ENCODE results near the gene FXR2.
"Not testable (repeated sequence)": the region's sequence is repeated elsewhere in the genome, so short reads cannot be mapped to it uniquely, and the experiment has no call there.

FXR2 gene

DNA sequence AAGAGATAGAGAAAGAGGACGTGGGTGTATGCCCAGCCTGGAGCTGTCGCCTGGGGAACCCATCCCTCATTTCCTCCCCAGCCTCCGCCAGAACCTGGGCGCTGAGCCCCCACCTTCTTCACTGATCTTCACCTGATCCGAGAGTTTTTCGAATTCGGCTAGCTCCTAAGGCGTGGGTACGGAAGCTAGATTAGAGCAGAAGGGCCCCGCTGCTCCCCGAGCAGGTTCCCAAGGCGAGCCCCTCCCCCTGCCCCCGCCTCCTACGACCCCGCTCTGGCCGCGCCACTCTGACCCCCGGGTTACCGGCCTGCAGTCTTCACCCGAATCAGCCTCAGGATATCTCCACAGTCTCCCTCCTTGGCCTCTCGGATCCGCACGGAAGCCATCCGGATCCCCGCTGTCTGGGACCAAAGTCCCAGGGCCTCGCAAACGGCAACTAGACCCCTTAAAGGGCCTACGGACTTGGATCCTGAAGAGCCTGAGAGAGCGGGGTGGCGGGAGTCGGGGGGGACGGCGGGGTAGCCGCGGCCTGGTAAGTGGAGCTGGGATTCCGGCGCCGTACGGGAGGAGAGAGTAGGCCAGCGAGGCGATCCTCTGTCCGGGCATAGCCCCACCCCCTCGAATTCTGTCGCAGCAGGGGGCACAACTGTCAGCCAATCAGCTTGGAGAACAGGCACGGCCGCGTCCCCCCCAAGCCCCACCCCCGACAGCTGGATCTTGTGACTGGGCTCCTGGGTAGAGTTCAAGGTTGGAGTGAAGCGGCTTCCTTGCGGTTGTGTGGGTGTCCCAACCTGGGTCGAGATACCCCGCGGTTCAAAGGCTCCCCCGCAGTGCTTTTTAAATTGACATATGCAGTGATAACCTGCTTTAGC, 12.8 kb upstream of the FXR2 start, which contains the start of gene SAT2:
Gene SAT2, minus strand, starts transcription at position 572 of the 872 bp plus-strand sequence. Its CDS starts 186 bp downstream, at position 386.
- peak; percentile 93 for DNase-seq

DNA sequence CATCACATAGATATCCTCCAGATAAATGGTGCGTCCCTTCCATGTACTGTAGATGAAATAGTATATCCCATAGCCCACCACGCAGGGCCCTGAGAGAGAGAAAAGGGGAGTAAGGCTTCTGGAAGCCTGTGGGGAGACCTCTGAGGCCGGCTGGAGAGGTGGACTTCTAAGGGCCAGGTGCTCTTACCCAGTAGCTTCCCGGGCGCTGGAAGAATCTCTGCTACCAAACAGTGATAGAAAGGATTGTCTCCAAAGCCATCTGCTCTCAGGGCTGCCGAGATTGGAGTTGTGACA, 12.2 kb upstream of the FXR2 start:
- no peak for DNase-seq

DNA sequence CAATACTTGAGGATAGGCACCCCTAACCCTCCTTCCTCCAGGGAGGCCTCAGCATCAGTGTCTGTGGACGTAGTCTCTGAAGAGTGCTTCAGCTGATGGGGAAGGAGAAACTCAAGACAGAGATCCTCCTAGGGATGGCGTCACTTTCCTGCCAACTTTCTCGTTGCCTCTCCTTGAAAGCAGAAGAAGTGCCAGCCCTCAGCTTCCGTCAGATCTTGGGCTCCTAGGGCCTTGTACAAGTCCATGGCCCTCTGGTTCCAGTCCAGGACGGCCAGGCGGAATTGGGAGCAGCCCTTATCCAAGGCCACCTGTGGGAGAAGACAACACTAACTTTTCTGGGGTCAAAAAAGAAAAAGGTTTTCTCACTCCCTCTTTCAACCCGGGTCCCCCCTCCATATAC, 11.6 kb upstream of the FXR2 start:
- DNase-seq = no peak

DNA sequence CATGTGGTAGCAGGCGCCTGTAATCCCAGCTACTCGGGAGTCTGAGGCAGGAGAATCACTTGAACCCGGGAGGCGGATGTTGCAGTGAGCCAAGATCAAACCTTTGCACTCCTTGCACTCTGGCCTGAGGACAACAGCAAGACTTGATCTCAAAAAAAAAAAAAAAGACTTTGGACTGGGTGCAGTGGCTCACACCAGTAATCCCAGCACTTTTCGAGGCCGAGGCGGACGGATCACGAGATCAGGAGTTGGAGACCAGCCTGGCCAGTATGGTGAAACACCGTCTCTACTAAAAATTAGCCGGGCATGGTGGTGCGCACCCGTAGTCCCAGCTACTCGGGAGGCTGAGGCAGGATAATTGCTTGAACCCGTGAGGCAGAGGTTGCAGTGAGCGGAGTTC, 11.1 kb upstream of the FXR2 start:
- not testable (repeated sequence) for DNase-seq

DNA sequence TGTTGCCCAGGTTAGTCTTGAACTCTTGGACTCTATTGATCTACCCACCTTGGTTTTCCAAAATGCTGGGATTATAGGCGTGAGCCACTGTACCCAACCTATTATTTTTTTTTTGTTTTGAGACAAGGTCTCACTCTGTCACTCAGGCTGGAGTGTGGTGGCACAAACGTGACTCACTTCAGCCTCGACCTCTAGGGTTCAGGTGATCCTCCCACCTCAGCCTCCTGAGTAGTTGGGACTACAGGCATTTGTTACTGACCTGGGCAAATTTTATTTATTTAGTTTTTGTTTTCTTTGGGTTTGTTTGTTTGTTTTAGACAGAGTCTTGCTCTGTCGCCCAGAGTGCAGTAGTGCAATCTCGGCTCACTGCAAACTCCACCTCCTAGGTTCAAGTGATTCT, 9.0 kb upstream of the FXR2 start:
- no peak for DNase-seq

DNA sequence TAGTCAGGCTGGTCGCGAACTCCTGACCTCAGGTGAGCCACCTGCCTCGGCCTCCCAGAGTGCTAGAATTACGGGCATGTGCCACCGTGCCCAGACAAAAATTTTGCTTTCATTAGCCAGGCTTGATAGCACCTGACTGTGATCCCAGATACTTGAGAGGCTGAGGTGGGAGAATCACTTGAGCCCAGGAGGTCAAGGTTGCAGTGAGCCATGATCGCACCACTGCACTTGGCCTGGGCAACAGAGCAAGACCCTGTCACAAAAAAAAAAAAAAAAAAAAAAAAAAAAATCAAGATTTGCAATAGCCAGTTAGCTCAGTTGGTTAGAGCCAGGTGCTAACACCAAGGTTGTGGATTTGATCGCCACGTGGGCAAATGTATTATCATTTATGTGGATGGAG, 6.1 kb upstream of the FXR2 start:
- no peak for DNase-seq

DNA sequence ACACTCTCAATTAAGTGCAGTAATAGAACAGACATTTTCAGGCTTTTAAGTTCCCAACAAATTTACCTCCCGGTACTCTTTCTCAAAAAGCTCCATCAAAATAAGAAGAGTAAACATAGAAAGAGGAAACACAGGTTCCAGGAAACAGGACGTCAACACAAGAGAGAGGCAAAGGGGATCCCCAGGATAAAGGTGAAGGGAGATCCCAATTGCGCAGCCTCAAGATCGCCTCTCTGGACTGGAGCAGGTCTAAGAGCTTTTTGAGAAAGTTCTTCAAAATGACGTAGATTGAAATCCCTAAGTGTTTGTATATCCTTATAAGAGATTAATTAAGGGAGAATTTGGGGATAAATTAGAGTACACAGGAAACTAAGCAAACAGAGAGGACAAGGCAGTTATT, 3.9 kb upstream of the FXR2 start:
- no peak for DNase-seq

DNA sequence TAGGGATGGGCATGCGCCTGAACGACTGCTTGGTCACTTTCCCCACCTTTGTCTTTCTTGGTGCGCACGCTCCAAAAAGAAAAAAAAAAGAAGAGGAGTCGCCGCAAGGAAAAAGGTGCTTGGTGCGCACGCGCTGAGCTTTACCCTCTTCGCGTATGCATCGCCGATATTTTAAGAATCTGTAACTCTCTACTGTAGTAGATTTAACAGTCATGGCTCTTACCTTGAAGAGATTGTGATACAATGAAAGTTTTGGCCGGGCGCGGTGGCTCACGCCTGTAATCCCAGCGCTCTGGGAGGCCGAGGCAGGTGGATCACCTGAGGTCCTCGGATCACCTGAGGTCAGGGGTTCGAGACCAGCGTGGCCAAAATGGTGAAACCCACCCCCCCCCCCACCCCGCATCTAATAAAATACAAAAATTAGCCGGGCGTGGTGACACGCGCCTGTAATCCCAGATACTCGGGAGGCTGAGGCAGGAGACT, 609 bp upstream of the FXR2 start:
- no peak for DNase-seq

DNA sequence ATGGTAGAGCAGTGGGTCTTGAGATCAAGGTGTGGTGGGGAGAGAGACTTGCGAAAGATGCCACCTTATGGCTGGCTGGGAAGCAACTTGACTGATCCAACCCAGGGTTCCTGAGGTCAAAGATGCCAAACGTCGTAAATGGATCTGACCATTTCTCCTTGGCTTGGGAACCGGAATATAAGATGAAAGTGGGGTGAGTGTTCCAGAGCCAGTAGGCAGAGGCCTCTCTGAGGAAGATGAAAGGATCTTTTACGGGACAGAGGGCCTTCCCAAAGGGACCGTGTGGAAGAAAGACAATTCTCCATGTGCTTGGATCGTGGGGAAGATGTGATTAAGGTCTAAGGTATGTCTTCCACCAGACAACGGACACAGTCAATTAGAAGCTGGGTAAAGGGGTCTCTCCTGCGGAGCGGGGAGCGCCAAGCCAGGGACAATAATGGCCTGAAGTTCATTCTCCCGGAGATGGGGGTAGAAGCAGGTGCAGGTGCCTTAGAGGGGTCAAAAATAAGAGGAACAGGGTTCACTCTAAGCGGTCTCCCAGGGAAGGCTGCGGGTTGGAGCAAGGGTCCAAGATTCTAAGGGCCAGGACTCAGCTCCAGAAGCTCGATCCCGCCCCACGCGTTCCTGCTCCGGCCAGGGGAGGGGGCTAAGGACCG, 800 bp downstream of the FXR2 start:
- DNase-seq = peak; percentile 25

DNA sequence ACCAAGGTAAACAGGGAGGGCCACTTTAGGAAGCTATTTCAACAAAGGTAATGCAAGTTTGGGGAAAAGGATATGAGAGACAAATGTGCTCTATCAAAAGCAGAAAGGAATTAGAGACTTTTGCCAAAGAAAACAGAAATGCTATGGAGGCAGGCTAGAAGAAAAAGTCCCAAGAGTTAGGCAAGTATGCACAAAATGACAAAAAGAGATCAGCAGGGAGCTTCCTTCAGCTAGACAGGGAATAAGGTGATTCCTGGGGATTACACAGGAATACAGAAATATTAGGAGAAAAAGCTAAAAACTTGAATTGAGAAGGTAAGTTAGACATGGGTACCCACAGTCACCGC, 2.4 kb downstream of the FXR2 start:
- DNase-seq = no peak

DNA sequence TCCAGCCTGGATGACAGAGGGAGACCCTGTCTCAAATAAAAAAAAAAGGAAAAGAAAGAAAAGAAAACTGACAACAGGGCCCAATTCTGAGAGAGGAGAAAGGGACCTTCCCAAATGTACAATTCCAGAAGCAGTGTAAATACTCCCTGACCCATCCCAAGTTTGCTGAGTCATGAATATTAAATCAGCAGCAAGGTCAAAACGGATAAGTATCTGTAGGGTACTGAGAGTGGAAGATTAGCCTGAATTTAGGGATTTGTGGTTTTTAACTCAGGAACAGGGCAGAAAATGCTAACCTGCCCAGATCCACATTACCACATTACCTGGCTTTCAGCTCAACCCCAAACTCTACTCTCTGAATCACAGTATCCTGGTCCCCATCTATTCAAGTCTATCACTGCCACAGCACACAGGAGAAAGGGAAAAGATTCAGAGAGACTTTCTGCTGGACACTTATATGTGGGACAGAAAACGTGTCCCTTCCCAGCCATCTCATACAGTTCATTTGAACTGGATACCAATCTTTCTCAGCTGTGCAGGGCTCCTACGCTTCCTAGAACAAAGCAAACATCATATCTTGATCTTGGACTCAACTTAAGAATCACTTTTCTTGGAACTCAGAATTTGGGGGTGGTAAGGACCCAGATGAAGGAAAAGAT, 2.9 kb downstream of the FXR2 start:
- DNase-seq = no peak

DNA sequence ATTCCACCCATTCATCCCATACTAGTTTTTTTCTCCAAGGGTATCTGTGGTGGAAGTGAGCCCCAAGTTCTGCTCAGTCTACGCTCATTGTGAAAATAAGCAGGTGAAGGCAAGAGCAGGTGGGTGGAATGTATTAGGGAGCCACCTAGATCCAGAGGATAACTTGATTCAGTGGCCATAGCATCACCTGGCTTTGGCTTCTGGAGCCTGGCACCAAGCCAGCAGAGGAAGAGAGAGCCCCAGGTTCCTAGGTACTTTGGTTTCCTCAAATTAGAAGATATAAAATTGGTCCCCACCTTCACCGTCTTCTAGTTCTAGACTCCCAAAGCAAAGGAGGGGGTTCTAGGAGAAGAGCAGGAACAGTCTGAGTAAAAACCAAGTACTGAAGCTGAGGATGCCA, 4.1 kb downstream of the FXR2 start:
- no peak for DNase-seq

DNA sequence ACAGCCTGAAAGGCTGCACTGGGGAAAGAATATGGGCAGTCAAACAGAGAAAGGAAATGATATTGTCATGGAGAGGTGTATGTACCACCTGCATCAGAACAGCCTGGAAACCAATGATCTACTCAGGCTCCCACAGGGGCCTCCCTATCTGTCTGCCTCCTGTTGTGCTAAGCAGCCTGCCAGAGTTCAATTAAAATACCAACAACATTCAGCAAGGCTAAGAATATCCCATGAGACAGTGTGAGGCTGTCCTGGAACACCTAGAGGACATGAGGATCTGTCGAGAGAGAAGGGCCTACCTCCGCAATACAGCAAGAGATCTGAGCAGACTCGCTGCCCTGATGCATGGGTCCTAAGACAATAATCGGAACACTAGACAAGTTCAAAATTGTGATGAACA, 8.4 kb downstream of the FXR2 start:
- no peak for DNase-seq

DNA sequence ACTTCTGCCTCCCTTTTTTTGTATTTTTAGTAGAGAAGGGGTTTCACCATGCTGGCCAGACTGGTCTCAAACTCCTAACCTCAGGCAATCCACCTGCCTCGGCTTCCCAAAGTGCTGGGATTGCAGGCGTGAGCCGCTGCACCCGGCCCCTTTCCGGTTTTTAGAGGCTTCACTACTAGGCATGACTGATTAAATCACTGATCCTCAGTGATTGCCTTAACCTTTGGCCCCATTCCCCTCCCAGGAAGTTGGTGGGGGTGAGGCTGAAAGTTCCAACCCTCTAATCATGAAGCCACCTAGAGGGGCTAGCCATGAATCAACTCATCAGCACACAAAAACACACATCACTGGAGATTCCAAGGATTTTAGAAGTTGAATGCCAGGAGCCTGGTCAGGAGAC, 17.1 kb downstream of the FXR2 start:
- not testable (repeated sequence) for DNase-seq

DNA sequence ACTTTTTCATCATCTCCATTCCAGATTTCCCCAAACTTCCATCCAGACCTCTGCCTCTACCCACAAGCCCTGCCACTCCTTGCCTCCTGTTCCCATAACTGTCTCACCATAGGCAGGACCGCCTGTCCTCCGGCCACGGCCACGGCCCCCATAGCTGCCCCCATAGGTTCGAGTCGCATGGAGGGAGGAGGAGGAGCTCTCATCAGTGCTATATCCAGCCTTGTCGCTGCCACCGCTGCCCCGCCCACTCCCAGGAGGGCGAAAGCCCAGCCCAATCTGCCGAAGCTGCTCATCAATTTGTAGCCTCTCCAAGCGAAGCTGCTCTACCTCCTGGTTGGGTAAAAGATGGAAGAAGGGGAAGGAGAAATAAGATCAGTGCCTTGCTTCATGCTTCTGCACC, 21.4 kb downstream of the FXR2 start:
- DNase-seq = no peak

DNA sequence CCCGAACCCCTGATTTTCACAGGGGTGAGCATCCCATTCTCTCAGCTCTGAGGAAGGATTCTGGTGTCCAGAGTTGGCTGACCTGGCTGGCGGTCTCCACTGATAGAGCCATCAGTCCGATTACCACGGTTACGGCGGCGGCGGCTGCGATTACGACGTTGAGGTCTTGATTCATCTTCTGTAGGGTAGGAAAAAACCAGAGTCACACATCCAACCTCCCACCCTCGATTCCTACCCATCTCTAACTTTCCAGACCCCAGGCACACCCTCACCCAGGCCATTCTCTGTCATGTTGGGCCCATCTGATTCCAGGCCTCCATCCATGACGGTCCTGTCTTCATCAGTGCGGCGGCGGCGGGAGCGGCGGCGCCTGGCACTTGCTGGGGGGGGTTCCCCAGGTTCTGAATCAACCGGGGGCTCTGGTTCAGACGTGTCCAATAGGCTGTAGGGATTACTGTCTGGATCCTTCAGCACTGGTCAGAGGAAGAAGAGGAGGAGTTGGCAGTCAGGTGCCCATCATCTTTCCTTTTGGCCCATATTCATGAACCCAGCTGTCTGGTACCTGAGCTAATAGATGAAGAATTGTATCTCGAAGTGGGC, 22.2 kb downstream of the FXR2 start:
- DNase-seq = no peak

DNA sequence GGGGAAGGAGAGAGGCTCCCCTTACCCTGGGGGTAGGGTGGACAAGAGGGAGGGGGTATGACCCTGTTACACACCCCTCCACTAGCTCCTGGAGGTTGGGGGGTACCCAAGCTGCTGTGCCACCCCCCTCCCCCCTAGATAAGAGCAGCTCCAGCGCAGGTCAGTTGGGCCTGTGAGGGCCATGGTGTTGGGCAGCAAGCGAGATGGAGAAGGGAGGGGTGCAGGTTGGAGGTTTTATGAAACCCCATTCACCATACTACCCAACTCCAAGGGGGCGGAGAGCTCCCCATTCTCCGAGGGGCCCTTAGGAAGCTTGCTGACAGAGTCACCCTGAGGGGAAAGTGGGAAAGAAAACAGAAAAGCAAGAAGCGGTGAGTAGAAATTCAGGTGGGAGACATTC, 23.1 kb downstream of the FXR2 start:
- DNase-seq = no peak

DNA sequence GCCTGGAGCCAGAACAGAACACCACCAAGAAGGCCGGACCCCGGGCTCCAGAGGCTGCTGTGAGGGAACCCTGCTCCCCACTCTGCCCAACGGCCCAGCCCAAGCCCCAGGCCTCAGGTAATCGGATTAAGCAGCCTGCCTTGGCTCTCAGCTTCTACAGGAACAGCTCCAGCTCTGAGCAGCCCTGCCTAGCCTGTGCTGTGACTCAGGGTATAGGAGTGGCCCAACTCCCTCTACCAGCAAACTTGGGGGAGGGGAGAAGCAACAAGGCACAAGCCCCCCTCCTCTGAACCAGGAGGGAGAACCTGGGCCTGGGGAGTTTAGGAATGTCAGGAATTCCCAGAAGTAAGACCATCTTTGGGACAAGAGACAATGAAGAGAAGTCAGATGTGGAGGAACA, 24.0 kb downstream of the FXR2 start:
- no peak for DNase-seq

DNA sequence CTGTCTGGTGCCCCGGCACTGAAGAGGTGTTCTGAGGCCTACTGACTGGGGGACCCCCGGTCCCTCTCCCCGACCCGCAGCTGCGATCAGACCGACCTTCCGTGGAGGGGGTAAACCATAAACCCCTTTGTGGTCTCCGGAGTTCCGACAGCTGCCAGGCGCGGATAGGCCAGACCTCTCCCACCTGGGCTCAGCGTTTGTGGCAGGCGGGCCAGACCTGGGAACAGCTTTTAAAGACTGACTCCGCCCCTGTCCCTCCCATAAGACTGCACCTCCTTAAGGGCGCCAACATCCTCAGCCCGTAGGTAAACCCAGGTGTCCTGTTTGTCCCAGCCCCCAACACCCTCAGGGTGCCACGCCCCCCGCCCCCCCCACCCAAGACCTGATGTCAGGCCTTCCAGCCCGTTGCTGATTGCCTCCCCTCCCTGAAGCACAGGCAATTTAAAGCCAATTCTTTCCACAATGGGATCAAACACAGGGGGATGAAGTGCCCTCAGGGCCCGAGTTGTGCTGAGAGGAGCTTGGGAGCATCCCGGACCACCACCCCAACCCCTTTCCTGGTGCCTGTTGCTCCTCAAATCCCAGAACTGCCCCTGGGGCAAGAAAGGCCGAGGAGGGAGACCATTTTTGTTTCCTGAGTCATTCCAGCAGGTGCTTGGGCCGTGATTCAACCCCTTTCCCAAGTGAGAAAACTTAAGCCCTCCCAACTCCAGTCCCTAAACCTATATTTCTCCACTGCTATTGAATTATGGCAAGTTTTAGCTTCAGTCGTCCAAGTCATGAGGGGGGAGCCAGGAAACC, 24.6 kb downstream of the FXR2 start, which contains the start of gene SOX15:
Gene SOX15, minus strand, starts transcription at position 204 of the 801 bp plus-strand sequence. CDS start 418 bp downstream, outside the sequence.
- DNase-seq = no peak

DNA sequence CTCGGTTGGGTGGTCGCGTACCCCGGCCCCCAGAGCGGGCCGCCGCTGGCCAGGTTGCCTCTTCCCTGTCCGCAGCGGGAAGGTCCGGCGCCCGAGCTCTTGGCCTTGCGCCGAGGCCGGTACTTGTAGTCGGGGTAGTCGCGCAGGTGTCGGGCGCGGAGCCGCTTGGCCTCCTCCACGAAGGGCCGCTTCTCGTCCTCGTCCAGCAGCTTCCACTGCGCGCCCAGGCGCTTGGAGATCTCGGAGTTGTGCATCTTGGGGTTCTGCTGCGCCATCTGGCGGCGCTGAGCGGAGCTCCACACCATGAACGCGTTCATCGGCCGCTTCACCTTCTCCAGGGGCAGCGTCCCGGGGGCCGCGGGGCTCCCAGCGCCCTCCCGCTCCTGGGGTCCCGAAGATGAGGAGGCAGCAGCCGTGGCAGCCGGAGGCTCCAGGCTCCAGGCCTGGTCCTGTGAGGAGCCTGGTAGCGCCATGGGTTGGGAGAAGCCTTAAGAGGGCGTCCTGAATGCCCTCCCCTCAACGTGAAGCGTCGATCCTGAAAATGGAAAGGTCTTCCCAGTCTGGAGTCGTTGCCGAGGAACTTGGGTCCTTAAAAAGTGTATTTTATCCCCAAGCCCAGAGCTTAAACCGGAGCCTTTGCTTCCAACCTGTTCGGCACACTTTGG, 25.4 kb downstream of the FXR2 start:
- peak; percentile 71 for DNase-seq

DNA sequence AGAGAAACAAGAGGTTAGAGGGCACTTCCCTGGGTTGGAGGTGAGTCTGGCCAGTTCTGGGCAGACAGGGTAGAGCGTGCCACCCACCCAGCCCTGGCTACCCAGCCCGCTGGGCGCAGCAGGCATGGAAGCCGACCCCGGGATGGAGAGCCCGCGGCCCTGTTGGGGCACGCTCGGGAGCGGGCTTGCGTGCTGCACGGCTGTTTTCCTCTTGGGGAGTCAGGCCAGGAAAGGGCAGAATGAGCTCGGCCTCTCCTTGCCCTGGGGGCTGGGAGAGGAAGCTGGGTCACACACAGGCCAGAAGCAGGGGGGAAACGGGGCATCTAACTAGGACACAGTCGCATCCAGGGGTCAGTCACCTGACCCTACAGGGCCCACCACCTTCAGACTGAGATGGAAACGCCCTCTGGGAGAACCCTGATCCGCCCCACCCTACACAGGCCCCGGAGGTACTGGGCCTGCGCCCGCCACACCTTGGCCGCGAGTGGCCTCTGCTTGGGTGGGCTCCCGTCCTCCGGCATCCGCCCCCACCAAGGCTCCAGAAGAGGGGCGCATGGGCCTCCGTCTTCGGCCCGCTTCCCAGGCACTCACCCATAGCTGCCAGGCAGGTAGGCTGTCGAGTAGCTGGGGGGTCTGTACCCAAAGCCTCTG, 26.0 kb downstream of the FXR2 start:
- no peak for DNase-seq

Measured in activated CD4-positive, alpha-beta T cell treated with anti-CD3 and anti-CD28 coated beads, Interleukin-10, Interleukin-2, amounts not matched to agents 100 ng/mL and 50 ng/mL, durations not matched to agents 16 hours and 8 hours (primary cell).